ENCODE data around the gene WDPCP. TPM values are rescaled to one million over a fixed set of nuclear protein-coding genes. Genes with fewer than 3 reads are reported as not detected.

Gene WDPCP
- total and polyA plus RNA-seq, 2 of the 4 experiments (the other 2 are of a cell fraction), result 2.2 to 10.2 TPM

- Histone ChIP-seq H2BK5ac (ENCODE audit: low read depth, low read length, poor library complexity, severe bottlenecking) (no peak overlapping the region), H3K9ac (ENCODE audit: low read depth, low read length) (no peak overlapping the region), H2AK5ac (ENCODE audit: low read depth, low read length) (no peak overlapping the region), H4K8ac (ENCODE audit: low read depth in 2 of 2, low read length in 2 of 2) (no peak overlapping the region), H3K27me3 (ENCODE audit: control insufficient read depth, insufficient read depth, low read length) (no peaks in the 10 kb centered on the region), H2BK20ac (ENCODE audit: low read depth, low read length) (no peak overlapping the region), H2BK120ac (ENCODE audit: low read depth, low read length) (no peak overlapping the region), H3K14ac (replicated peaks; ENCODE audit: low read depth, low read length) (no peak overlapping the region), H3K4me3 (ENCODE audit: insufficient read depth, low read depth, low read length) (no peak overlapping the region), H3K9me1 (ENCODE audit: insufficient read depth, low read length) (no peaks in the 10 kb centered on the region), H3K56ac (ENCODE audit: extremely low read depth, insufficient read depth, low read length) (no peak overlapping the region), H2BK15ac (ENCODE audit: low read depth, low read length) (no peak overlapping the region), H3K4ac (ENCODE audit: low read depth, low read length) (no peak overlapping the region), H3K9me3 (ENCODE audit: control insufficient read depth, insufficient read depth, low read length) (no peaks in the 10 kb centered on the region), H2AFZ (replicated peaks; ENCODE audit: low read length, poor library complexity) (no peak overlapping the region), H3K23ac (ENCODE audit: low read depth, low read length) (no peak overlapping the region), H3K18ac (ENCODE audit: low read depth, low read length) (no peak overlapping the region), H3K4me2 (ENCODE audit: low read depth, low read length) (no peak overlapping the region), H4K5ac (ENCODE audit: low read depth, low read length) (no peak overlapping the region), H3K79me1 (ENCODE audit: low read depth in 1 of 2, low read length in 2 of 2) (no peaks in the 10 kb centered on the region), H3K36me3 (ENCODE audit: control insufficient read depth, insufficient read depth, low read length) (no peaks in the 10 kb centered on the region), H4K91ac (ENCODE audit: insufficient read depth, low read depth, low read length) (no peak overlapping the region), H2AK9ac (replicated peaks; ENCODE audit: low read depth, low read length, poor library complexity) (no peak overlapping the region), H3K27ac (ENCODE audit: insufficient read depth, low read length) (no peak overlapping the region), H4K20me1 (ENCODE audit: insufficient read depth, low read length) (no peaks in the 10 kb centered on the region), H3K4me1 (ENCODE audit: control insufficient read depth, insufficient read depth, low read length) (no peaks in the 10 kb centered on the region)
- in situ Hi-C loops (cut with MboI; ENCODE audit: low sequenced_read_pairs) (no loop called here), dilution Hi-C loops (cut with HindIII; ENCODE audit: low sequenced_read_pairs, unreplicated experiment) (no loop called here), intact Hi-C loops (cut with micrococcal nuclease) (no loop called here)
- ChIA-PET POLR2A (ENCODE audit: unreplicated experiment) (no interaction called here), CTCF (no interaction called here)
- no peak for DNase-seq
- BruUV-seq (replicated peaks), result no TSS peak
- WGBS, 2 experiments (ENCODE audit: extremely low coverage in 2 of 2, insufficient read length in 1 of 2), result no CpG with 5 or more reads among the region's 3 CpGs
- TF ChIP-seq BHLHE40 (IDR thresholded peaks at IDR 0.05; ENCODE audit: low read depth, low read length) (no peak), MAZ (IDR thresholded peaks at IDR 0.05; ENCODE audit: borderline replicate concordance, low read depth, low read length) (no peak), RFX5 (IDR thresholded peaks at IDR 0.05; ENCODE audit: low read depth, low read length) (no peak), SMC3 (IDR thresholded peaks at IDR 0.05; ENCODE audit: low read depth, low read length) (no peak), CEBPB (IDR thresholded peaks at IDR 0.05; ENCODE audit: low read depth, low read length) (no peak), NFE2L2 (IDR thresholded peaks at IDR 0.05; ENCODE audit: low read depth, low read length) (no peak), MXI1 (IDR thresholded peaks at IDR 0.05; ENCODE audit: borderline replicate concordance, low read depth, low read length) (no peak), MAFK (IDR thresholded peaks at IDR 0.05; ENCODE audit: low read depth, low read length) (no peak), RCOR1 (IDR thresholded peaks at IDR 0.05; ENCODE audit: insufficient replicate concordance, low read length) (no peak), RAD21 (IDR thresholded peaks at IDR 0.05; ENCODE audit: low read length) (no peak), CTCF (conservative IDR thresholded peaks at IDR 0.05; ENCODE audit: low read depth, low read length) (no peak), FOS (IDR thresholded peaks at IDR 0.05; ENCODE audit: low read depth, low read length) (no peak)
- no peak for ATAC-seq (ENCODE audit: low read depth)
Measured at GRCh38 chr2:63555931-63556330, 32.3 kb downstream of the WDPCP start.

All from IMR-90 (cell line).